NCI-H82 treated with DMSO at 0.1 percent for 48 hours (cell line): ENCODE results near the gene TTC9C.
"Not testable (repeated sequence)": the region's sequence is repeated elsewhere in the genome, so short reads cannot be mapped to it uniquely, and the experiment has no call there.

Experiments used
- DNase-seq: peaks from one replicate; lab custom pipeline; 2025; ENCODE audit not compliant: unreplicated experiment; lab: John Stamatoyannopoulos, UW

Gene TTC9C

GRCh38 chr11:62709247-62710000 lies 18.9 kb upstream of the TTC9C start:
- DNase-seq = peak; percentile 95

GRCh38 chr11:62710001-62710345 lies 18.3 kb upstream of the TTC9C start:
- DNase-seq = no peak

- DNase-seq = no peak
These were observed 15.9 kb upstream of the TTC9C start for GRCh38 chr11:62712276-62712812.

GRCh38 chr11:62712861-62713260 lies 15.4 kb upstream of the TTC9C start:
- DNase-seq = no peak

GRCh38 chr11:62713343-62713742 lies 14.9 kb upstream of the TTC9C start:
- no peak for DNase-seq

- DNase-seq = no peak
These were observed 12.8 kb upstream of the TTC9C start for GRCh38 chr11:62715150-62716130.

- DNase-seq = no peak
These were observed 12.1 kb upstream of the TTC9C start for GRCh38 chr11:62716206-62716605.

GRCh38 chr11:62716816-62717215 lies 11.5 kb upstream of the TTC9C start:
- DNase-seq = no peak

GRCh38 chr11:62719302-62719978 lies 8.8 kb upstream of the TTC9C start:
- DNase-seq = no peak

GRCh38 chr11:62721994-62722393 lies 6.3 kb upstream of the TTC9C start:
- no peak for DNase-seq

- no peak for DNase-seq
These were observed 4.1 kb upstream of the TTC9C start for GRCh38 chr11:62724171-62724570.

GRCh38 chr11:62725646-62726045 lies 2.6 kb upstream of the TTC9C start:
- no peak for DNase-seq

GRCh38 chr11:62726156-62726914 lies 2.0 kb upstream of the TTC9C start:
- no peak for DNase-seq

GRCh38 chr11:62726915-62727164 lies 1.4 kb upstream of the TTC9C start:
- no peak for DNase-seq

- DNase-seq = peak; percentile 92
These were observed 968 bp upstream of the TTC9C start, which contains the start of gene HNRNPUL2 for GRCh38 chr11:62727165-62727871. Gene HNRNPUL2 (minus strand): TSS chr11:62727457. CDS start chr11:62727156, 301 bp downstream.

- peak; percentile 89 for DNase-seq
These were observed 465 bp upstream of the TTC9C start for GRCh38 chr11:62727872-62728170.

- DNase-seq = not testable (repeated sequence)
These were observed 1.8 kb downstream of the TTC9C start for GRCh38 chr11:62730076-62730475.

- DNase-seq = no peak
These were observed 4.5 kb downstream of the TTC9C start for GRCh38 chr11:62732830-62733229.

- no peak for DNase-seq
These were observed 8.9 kb downstream of the TTC9C start for GRCh38 chr11:62737196-62737595.

- no peak for DNase-seq
These were observed 19.3 kb downstream of the TTC9C start for GRCh38 chr11:62747475-62748160.
